WERI-Rb-1 (cell line): ENCODE data around the gene ZCCHC14.

Experiments used
- DNase-seq: peaks from one replicate; pipeline ENCODE4 v3.0.0-alpha.2; 2020
- H3K27ac ChIP-seq: fragments of 250-450 bp; sonication (Bioruptor Pico); 2 replicates; pipeline ENCODE4 v1.5.1; 2020; ENCODE audit warnings: mild to moderate bottlenecking, moderate library complexity
- H3K27me3 ChIP-seq: fragments of 250-450 bp; sonication (Bioruptor Pico); 2 replicates; pipeline ENCODE4 v1.5.1; 2021; ENCODE audit warnings: mild to moderate bottlenecking, low read depth, moderate library complexity; ENCODE audit not compliant: insufficient read depth, severe bottlenecking
- H3K36me3 ChIP-seq: fragments of 250-450 bp; sonication (Bioruptor Pico); 2 replicates; pipeline ENCODE4 v1.5.1; 2020; ENCODE audit warnings: mild to moderate bottlenecking, moderate library complexity
- H3K4me3 ChIP-seq: 2 replicates; pipeline ENCODE4 v1.5.1; 2011; ENCODE audit warnings: low read depth, mild to moderate bottlenecking, control low read depth, low read length
- H3K9me3 ChIP-seq: fragments of 250-450 bp; sonication (Bioruptor Pico); 2 replicates; pipeline ENCODE4 v1.5.1; 2021; ENCODE audit warnings: mild to moderate bottlenecking, moderate library complexity; ENCODE audit not compliant: severe bottlenecking
- TF ChIP-seq, protein P1 (sequence below): IDR thresholded peaks from 2 replicates; pipeline ENCODE4 v1.5.1; 2011; ENCODE audit warnings: low read depth, mild to moderate bottlenecking, control low read depth, inconsistent platforms, low read length

ZCCHC14 gene

DNA sequence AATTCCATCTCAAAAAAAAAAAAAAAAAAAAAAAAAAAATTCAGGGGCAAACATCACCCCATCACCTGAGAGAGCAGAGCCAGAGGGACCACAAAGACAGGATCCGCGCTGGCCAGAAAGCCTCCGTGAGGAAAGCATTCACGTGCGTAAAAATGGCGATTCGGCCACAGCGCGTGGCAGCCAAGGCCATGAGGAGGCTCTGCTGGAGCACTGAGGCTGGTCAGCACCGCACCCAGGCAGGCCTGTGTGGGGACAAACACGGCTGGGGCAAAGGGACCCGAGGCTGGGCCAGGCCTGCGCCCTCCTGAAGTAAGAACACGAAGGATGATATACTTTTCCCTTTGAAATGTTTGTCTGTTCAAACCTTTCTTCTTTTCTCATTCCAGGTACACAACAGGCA, 55.5 kb downstream of the ZCCHC14 start:
- TF ChIP-seq, protein P1, sequence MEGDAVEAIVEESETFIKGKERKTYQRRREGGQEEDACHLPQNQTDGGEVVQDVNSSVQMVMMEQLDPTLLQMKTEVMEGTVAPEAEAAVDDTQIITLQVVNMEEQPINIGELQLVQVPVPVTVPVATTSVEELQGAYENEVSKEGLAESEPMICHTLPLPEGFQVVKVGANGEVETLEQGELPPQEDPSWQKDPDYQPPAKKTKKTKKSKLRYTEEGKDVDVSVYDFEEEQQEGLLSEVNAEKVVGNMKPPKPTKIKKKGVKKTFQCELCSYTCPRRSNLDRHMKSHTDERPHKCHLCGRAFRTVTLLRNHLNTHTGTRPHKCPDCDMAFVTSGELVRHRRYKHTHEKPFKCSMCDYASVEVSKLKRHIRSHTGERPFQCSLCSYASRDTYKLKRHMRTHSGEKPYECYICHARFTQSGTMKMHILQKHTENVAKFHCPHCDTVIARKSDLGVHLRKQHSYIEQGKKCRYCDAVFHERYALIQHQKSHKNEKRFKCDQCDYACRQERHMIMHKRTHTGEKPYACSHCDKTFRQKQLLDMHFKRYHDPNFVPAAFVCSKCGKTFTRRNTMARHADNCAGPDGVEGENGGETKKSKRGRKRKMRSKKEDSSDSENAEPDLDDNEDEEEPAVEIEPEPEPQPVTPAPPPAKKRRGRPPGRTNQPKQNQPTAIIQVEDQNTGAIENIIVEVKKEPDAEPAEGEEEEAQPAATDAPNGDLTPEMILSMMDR, result no peak
- Histone ChIP-seq H3K27ac (no peak overlapping the region), H3K27me3 (no peaks in the 10 kb centered on the region), H3K9me3 (no peaks in the 10 kb centered on the region), H3K4me3 (no peak overlapping the region), H3K36me3 (no peaks in the 10 kb centered on the region)
- DNase-seq, result no peak

DNA sequence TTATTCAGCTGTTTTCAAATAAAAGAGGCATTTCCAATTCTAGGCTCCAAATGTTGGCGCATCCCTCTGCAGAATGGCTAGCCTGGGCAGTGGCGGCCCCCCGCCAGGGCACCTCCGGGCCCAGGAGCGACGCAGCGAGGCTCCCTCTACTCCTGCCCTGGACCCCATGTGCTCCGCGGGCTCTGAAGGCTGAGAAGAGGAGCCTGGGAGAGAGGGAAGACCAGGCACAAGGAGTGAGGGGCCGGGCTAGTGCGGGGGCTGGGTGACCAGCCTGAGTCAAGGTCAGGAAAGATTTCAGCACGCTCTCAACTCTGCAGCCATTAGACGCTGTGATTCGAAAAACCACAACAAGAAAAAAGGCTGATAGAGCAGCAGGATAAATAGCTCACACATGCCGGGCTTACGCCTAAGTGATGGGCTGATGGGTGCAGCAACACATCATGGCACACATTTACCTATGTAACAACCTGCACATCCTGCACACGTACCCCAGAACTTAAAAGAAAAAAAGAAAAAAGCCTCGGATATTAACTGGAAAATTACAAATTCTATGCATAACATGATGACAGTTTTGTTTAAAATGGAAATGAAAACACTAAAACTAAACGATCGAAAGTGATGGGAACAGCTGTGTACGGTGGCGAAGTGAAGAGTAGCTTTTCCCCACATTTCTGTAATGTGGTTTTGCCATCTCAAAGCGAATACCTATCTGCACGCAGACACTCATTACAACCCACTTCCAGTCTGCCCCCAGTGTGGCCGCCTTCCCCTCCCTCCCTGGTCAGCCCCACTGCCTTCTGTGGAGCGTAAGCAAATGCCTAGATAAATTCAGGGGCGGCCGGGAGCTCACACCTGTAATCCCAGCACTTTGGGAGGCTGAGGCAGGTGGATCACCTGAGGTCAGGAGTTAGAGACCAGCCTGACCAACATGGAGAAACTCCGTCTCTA, 56.3 kb downstream of the ZCCHC14 start:
- DNase-seq, result no peak
- H3K36me3 ChIP-seq, result no peaks in the 10 kb centered on the region
- H3K27me3 ChIP-seq, result no peaks in the 10 kb centered on the region
- no peak overlapping the region for H3K4me3 ChIP-seq
- TF ChIP-seq, protein P1, result no peak
- no peak overlapping the region for H3K27ac ChIP-seq
- H3K9me3 ChIP-seq, result no peaks in the 10 kb centered on the region

DNA sequence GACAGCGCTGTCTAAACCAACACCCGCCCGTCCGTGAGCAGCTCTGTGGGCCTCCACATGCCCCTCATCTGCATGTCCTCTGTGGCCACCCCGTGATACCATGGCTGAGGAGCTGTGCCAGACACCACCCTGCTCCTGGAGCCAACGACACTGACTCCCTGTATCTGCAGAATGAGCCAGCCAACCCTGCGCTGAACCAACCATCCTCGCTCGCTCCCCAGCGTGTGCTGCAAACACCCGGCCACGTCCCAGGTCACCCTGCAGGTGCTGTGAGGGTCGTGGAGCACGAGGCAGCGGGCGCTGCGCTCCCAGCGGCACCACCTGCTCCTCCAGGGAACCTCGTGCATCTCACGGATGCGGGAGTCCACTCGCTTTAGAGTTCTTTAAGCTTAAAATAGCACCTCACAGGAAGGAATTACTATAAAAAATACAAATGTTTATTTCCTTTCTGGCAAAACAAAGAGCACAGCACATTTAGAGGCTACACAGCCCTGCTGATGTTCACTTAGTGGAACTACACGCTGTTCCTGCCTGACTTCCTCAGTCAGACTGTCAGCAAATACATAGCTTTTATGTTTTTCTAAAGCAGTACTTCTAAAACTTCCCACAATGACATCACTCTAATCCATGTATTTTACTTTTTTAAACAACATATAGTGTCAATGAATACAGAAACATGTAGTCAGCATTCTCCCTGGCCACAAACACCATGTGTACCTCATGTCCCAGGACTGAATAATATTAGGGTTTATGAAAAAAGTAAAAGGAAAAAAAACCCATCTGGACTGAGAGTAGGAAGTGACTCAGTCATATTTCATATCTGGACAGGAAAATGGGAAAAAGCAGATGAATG, 57.2 kb downstream of the ZCCHC14 start:
- Histone ChIP-seq H3K27me3 (no peaks in the 10 kb centered on the region), H3K9me3 (no peaks in the 10 kb centered on the region), H3K4me3 (no peak overlapping the region), H3K36me3 (no peaks in the 10 kb centered on the region), H3K27ac (no peak overlapping the region)
- TF ChIP-seq, protein P1, result no peak
- DNase-seq, result no peak

DNA sequence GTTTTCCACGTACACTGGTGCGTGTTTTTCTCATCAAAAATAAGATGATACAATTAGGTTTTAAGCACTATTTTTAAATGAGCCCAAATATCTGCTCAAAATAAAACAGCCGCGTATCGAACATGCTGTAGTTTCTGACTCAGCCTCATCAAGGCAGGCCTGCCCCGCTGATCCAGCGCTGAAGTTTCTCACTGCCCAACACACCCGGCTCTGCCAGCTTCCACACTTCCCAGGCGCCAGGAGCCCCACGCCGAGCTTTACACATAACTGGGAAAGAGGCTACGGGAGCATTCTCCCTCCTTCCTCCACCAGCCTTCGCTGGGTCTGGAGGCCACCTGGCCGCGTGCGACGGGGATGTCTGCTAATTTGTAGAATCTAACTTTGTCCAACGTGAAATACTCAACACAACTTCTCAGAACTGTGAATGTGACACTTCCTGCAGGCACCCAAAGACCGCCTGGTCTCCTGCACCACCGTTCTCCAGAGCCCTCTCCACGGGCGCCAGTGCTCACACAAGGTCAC, 58.6 kb downstream of the ZCCHC14 start:
- H3K9me3 ChIP-seq, result no peaks in the 10 kb centered on the region
- no peak for DNase-seq
- H3K27me3 ChIP-seq, result no peaks in the 10 kb centered on the region
- TF ChIP-seq, protein P1, result no peak
- H3K36me3 ChIP-seq, result no peaks in the 10 kb centered on the region
- H3K4me3 ChIP-seq, result no peak overlapping the region
- H3K27ac ChIP-seq, result no peak overlapping the region

DNA sequence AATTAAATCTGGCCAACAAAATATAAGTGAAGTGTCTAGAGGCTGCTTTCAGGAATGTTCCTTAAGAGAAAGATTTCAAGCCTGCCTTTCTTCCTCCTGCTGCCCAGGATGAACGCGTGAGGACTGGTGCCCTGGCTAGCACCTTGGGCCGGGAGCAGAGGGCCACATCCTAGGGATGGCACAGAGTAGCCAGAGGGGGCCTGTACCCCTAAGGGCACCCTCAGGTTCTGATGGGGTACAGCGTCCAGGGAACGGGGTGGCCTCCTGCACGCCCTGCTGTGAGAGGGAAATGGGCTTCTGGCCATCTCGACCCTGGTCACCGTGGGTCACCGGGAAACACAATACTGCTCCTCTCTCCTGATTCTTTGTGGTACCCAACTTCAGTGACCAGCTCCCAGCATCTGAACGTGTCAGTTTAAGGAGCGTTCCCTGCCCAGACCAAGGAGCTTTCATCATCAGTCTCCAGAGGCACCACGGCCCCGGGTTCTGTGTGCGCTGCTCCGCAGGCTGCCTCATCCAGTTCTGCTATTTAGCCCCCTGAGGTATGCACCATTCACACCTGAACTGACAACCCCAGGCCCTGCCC, 60.4 kb downstream of the ZCCHC14 start:
- H3K27me3 ChIP-seq, result no peaks in the 10 kb centered on the region

More for the DNA sequence above, 60.4 kb downstream of the ZCCHC14 start:
- Histone ChIP-seq H3K27ac (no peak overlapping the region), H3K4me3 (no peak overlapping the region), H3K9me3 (no peaks in the 10 kb centered on the region), H3K36me3 (no peaks in the 10 kb centered on the region)
- TF ChIP-seq, protein P1, result no peak
- no peak for DNase-seq
